ENCODE measurements around the gene CEBPA. TPM values are rescaled to one million over a fixed set of nuclear protein-coding genes. Genes with fewer than 3 reads are reported as not detected.

Gene CEBPA
- total RNA-seq, 4 donors from 2014 or later: 86.3 to 360 (median 196) TPM

DNA sequence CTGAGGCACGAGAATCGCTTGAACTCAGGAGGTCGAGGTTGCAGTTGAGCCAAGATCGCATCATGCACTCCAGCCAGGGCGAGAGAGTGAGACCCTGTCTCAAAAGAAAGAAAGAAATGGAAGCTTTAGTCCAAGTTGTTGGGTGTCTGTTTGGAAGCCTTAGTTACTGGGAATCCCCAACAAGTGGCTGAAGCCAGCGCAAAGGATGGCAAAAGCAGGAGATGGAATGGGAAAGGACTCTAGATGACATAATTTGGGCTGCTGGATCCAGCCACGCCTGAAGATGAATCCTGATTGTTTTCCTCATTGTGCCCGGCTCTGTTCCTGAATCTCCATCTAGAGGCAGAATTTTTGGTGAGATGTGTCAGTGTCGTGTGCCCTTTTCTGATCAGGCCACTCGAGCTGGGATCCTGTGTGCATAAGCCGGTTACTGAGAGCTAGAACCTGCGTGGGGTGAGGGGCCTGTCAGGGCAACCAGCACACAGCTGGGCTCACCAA lies 18.1 kb downstream of the CEBPA start:
- Histone ChIP-seq H3K27ac (no peak overlapping the region), H3K9me3 (peaks cover 7% of the 10 kb centered on the region), H3K4me1 (peaks cover 20% of the 10 kb centered on the region), H3K27me3 (no peaks in the 10 kb centered on the region), H3K4me3 (no peak overlapping the region), H3K36me3 (no peaks in the 10 kb centered on the region)
- WGBS: 87% methylated on average over 12 of the region's 12 CpGs
- DNase-seq (ENCODE audit: low spot score in 2 of 2): no peak
- no peak for TF ChIP-seq POLR2A (IDR thresholded peaks at IDR 0.05)
- no peak for TF ChIP-seq POLR2AphosphoS5 (IDR thresholded peaks at IDR 0.05)
- no peak for TF ChIP-seq EP300 (IDR thresholded peaks at IDR 0.05)
- TF ChIP-seq, protein P1, sequence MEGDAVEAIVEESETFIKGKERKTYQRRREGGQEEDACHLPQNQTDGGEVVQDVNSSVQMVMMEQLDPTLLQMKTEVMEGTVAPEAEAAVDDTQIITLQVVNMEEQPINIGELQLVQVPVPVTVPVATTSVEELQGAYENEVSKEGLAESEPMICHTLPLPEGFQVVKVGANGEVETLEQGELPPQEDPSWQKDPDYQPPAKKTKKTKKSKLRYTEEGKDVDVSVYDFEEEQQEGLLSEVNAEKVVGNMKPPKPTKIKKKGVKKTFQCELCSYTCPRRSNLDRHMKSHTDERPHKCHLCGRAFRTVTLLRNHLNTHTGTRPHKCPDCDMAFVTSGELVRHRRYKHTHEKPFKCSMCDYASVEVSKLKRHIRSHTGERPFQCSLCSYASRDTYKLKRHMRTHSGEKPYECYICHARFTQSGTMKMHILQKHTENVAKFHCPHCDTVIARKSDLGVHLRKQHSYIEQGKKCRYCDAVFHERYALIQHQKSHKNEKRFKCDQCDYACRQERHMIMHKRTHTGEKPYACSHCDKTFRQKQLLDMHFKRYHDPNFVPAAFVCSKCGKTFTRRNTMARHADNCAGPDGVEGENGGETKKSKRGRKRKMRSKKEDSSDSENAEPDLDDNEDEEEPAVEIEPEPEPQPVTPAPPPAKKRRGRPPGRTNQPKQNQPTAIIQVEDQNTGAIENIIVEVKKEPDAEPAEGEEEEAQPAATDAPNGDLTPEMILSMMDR (IDR thresholded peaks at IDR 0.05): no peak

- TF ChIP-seq, protein P1 (IDR thresholded peaks at IDR 0.05): no peak
- no peak for TF ChIP-seq EP300 (IDR thresholded peaks at IDR 0.05)
- TF ChIP-seq POLR2A (IDR thresholded peaks at IDR 0.05): no peak
- no peak for TF ChIP-seq POLR2AphosphoS5 (IDR thresholded peaks at IDR 0.05)
- no peak for DNase-seq (ENCODE audit: low spot score in 2 of 2)
- peaks cover 20% of the 10 kb centered on the region for H3K4me1 ChIP-seq
- peaks cover 7% of the 10 kb centered on the region for H3K9me3 ChIP-seq
- no peaks in the 10 kb centered on the region for H3K27me3 ChIP-seq
- WGBS: 86% methylated on average over 6 of the region's 6 CpGs
- no peak overlapping the region for H3K4me3 ChIP-seq
- H3K27ac ChIP-seq: no peak overlapping the region
- no peaks in the 10 kb centered on the region for H3K36me3 ChIP-seq
Observed at GRCh38 chr19:33283589-33283988, 18.7 kb downstream of the CEBPA start.

DNA sequence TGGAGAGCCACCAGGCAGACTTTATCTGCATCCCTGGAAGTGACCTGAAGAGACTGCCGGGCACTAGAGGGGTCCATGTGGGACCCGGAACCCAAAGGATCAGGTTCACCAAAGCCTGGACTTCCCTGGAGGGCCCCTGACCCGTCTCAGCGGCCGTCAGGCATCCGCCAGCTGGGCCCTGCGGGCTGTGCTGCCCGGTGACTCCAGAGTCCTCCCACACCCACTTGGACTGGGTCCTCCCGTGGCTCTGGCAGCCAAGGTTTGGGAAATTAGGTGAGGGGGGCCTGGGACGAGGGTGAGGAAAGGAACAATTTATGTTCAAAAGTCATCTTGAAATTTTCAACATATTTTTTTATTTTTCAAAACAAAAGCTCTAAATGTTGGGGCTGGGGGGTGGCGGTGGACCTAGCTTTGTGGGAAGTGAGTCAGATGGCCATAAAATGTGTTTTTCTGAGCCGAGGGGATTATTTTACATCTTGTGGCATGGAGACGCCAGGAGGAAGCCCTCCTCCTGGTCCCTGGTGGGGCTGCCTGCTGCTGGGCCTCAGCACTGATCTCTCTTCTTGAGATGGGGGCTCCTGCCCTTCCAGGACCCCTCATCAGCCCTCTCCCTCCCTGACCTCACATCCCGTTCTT lies 20.2 kb downstream of the CEBPA start:
- Histone ChIP-seq H3K27me3 (no peaks in the 10 kb centered on the region), H3K27ac (no peak overlapping the region), H3K4me3 (no peak overlapping the region), H3K4me1 (peaks cover 20% of the 10 kb centered on the region), H3K9me3 (no peaks in the 10 kb centered on the region), H3K36me3 (no peaks in the 10 kb centered on the region)
- no peak for DNase-seq (ENCODE audit: low spot score in 2 of 2)
- TF ChIP-seq, protein P1 (IDR thresholded peaks at IDR 0.05): no peak
- TF ChIP-seq POLR2AphosphoS5 (IDR thresholded peaks at IDR 0.05) (no peak), EP300 (IDR thresholded peaks at IDR 0.05) (no peak), POLR2A (IDR thresholded peaks at IDR 0.05) (no peak)
- WGBS: 45% methylated on average over 14 of the region's 14 CpGs

- Histone ChIP-seq H3K9me3 (no peaks in the 10 kb centered on the region), H3K4me3 (no peak overlapping the region), H3K27me3 (no peaks in the 10 kb centered on the region), H3K36me3 (no peaks in the 10 kb centered on the region), H3K4me1 (peaks cover 20% of the 10 kb centered on the region), H3K27ac (no peak overlapping the region)
- TF ChIP-seq POLR2AphosphoS5 (IDR thresholded peaks at IDR 0.05) (no peak), POLR2A (IDR thresholded peaks at IDR 0.05) (no peak), EP300 (IDR thresholded peaks at IDR 0.05) (no peak)
- TF ChIP-seq, protein P1 (IDR thresholded peaks at IDR 0.05): no peak
- no peak for DNase-seq (ENCODE audit: low spot score in 2 of 2)
- whole genome bisulfite sequencing: 74% methylated on average over 10 of the region's 22 CpGs
Observed at GRCh38 chr19:33281296-33281926, 20.9 kb downstream of the CEBPA start.

GRCh38 chr19:33280351-33280921 lies 21.9 kb downstream of the CEBPA start:
- no peak for DNase-seq (ENCODE audit: low spot score in 2 of 2)
- Histone ChIP-seq H3K27ac (no peak overlapping the region), H3K4me1 (peaks cover 20% of the 10 kb centered on the region), H3K9me3 (no peaks in the 10 kb centered on the region), H3K27me3 (no peaks in the 10 kb centered on the region), H3K36me3 (no peaks in the 10 kb centered on the region), H3K4me3 (no peak overlapping the region)
- TF ChIP-seq, protein P1 (IDR thresholded peaks at IDR 0.05): no peak
- TF ChIP-seq POLR2AphosphoS5 (IDR thresholded peaks at IDR 0.05) (no peak), POLR2A (IDR thresholded peaks at IDR 0.05) (no peak), EP300 (IDR thresholded peaks at IDR 0.05) (no peak)
- WGBS: 70% methylated on average over 5 of the region's 8 CpGs

All from suprapubic skin (tissue), 4 donors.